ENCODE results near the gene SPTBN4. TPM values are rescaled to one million over a fixed set of nuclear protein-coding genes. Genes with fewer than 3 reads are reported as not detected.

SPTBN4 gene
- total and polyA plus RNA-seq, 10 of the 15 experiments (the other 5 are each of a cell fraction or from before 2014, with no cell fraction given): 0.04 to 1.1 (median 0.34) TPM; not detected in 1

DNA sequence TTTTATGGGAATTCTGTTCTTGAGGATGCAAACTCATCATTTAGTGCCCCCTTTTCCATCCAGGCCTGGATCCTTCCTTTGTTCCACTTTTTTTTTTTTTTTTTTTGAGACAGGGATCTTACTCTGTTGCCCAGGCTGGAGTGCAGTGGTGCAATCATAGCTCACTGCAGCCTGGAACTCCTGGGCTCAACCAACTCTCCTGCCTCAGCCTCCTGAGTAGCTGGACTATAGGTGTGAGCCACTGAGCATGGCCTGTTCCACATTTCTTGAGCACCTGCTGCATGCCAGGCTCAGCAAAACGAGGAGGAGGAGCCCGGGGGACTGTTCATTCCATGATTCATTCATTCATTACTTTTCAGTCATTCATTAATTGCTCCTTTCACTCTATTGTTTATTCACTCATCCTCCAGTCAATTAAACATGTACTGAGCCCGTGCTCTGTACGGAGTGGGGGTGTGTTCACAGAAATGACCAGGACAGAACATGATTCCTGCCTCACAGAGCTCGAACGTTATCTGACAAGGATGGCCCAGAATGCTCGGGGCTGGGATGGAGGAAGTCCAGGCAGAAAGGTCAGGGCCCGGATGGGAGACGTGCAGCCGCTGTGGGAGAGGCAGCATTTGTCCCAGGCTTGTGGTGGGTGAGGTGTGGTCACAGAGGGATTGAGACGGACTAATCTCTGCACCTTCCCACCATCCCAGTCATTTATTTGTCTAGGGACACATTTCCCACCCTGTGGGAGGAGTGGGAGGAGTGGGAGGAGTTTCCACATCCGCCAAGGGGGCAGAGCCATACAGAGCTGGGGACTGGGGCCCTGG is 58.6 kb downstream of the SPTBN4 start:
- H3K79me2 ChIP-seq (ENCODE audit: control insufficient read depth, insufficient read depth, low read length): no peaks in the 10 kb centered on the region
- no TSS peak for BruUV-seq (replicated peaks)
- FAIRE-seq (no peak), ATAC-seq (no peak), DNase-seq (ENCODE audit: low read depth, low spot score) (no peak)
- peaks cover 3% of the 10 kb centered on the region for H3K4me1 ChIP-seq (ENCODE audit: control insufficient read depth, insufficient read depth, low read length)
- ChIA-PET CTCF (interaction anchor here (0.9 to 1.7 kb wide), 4 partner anchors 24 to 109 kb away, joined by 3 to 5 read pairs (median 4); no protein-coding TSS in a partner anchor), SMC1A (ENCODE audit: uncharacterized antibody, unreplicated experiment) (no interaction called here), RAD21 (ENCODE audit: unreplicated experiment) (no interaction called here), POLR2A (interaction anchor here (0.7 kb wide), 2 partner anchors 58 to 307 kb away, joined by 3 read pairs; partner anchors contain the start of gene TTC9B)
- no peaks in the 10 kb centered on the region; a peak in 1 of 4 replicates for H3K27me3 ChIP-seq (replicated peaks in 1 of 2; ENCODE audit: control insufficient read depth in 2 of 2, insufficient read depth in 2 of 2, low read length in 1 of 2)
- H3K36me3 ChIP-seq (ENCODE audit: control insufficient read depth in 2 of 2, insufficient read depth in 2 of 2, low read length in 1 of 2): no peaks in the 10 kb centered on the region
- no peak overlapping the region for H3K27ac ChIP-seq (ENCODE audit: control insufficient read depth, insufficient read depth)
- no peak overlapping the region for H3K4me3 ChIP-seq
- intact Hi-C loops (cut with micrococcal nuclease; ENCODE audit: unreplicated experiment): no loop called here
- WGBS (ENCODE audit: insufficient coverage, insufficient replicate concordance, low lambda C conversion rate, missing lambda C conversion rate): 24% methylated on average over 12 of the region's 12 CpGs
- H3K9me3 ChIP-seq (replicated peaks; ENCODE audit: control insufficient read depth, insufficient read depth, low read length): no peaks in the 10 kb centered on the region
- H3K9ac ChIP-seq (ENCODE audit: control insufficient read depth, insufficient read depth, low read length): no peak overlapping the region
- H4K20me1 ChIP-seq (ENCODE audit: control insufficient read depth, insufficient read depth): no peaks in the 10 kb centered on the region
- H2AFZ ChIP-seq (ENCODE audit: control insufficient read depth, low read depth, low read length): no peak overlapping the region
- H3K4me2 ChIP-seq (ENCODE audit: control insufficient read depth, insufficient read depth): no peak overlapping the region
- in situ Hi-C loops (cut with MboI): no loop called here
- no peak for TF ChIP-seq MTA3 (IDR thresholded peaks at IDR 0.05; ENCODE audit: borderline replicate concordance, low read length)
- TF ChIP-seq NFYB (IDR thresholded peaks at IDR 0.05; ENCODE audit: insufficient read depth, low read depth, low read length): no peak
- no peak for TF ChIP-seq LARP7 (IDR thresholded peaks at IDR 0.05)
- TF ChIP-seq CEBPB (IDR thresholded peaks at IDR 0.05; ENCODE audit: borderline replicate concordance in 1 of 2, low read depth in 2 of 2, low read length in 2 of 2): no peak
- TF ChIP-seq MTA2 (IDR thresholded peaks at IDR 0.05; ENCODE audit: low read depth): no peak
- TF ChIP-seq CBX5 (IDR thresholded peaks at IDR 0.05; ENCODE audit: low read depth): no peak

DNA sequence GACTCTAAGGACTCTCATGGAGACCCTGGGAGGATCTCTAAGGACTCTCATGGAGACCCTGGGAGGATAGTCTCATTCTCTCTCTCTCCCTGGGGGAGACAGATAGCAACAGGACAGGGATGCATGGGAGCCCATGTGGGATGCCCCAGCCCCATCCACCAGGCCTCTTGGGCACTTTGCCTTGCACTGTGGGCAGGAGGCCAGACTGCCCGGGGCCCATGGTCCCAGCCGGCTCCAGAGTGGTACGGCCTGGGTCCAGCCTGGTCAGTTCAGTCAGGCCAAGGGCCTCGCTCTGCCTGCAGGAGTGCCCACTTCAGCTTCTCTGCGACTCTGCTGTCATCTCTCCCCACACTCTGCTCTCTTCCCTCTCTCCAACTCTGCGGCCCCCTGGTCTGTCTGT is 61.3 kb downstream of the SPTBN4 start:
- H3K9ac ChIP-seq (ENCODE audit: control insufficient read depth, insufficient read depth, low read length): no peak overlapping the region
- no peaks in the 10 kb centered on the region for H4K20me1 ChIP-seq (ENCODE audit: control insufficient read depth, insufficient read depth)
- FAIRE-seq (no peak), DNase-seq (ENCODE audit: low read depth, low spot score) (no peak), ATAC-seq (no peak)
- BruUV-seq (replicated peaks): no TSS peak
- 44% methylated on average over 6 of the region's 6 CpGs for WGBS (ENCODE audit: insufficient coverage, insufficient replicate concordance, low lambda C conversion rate, missing lambda C conversion rate)
- H3K4me2 ChIP-seq (ENCODE audit: control insufficient read depth, insufficient read depth): no peak overlapping the region
- H2AFZ ChIP-seq (ENCODE audit: control insufficient read depth, low read depth, low read length): no peak overlapping the region
- SMC1A ChIA-PET (ENCODE audit: uncharacterized antibody, unreplicated experiment): no interaction called here
- H3K27me3 ChIP-seq (replicated peaks in 1 of 2; ENCODE audit: control insufficient read depth in 2 of 2, insufficient read depth in 2 of 2, low read length in 1 of 2): no peaks in the 10 kb centered on the region; a peak in 1 of 4 replicates
- no peak overlapping the region for H3K27ac ChIP-seq (ENCODE audit: control insufficient read depth, insufficient read depth)
- no peaks in the 10 kb centered on the region for H3K36me3 ChIP-seq (ENCODE audit: control insufficient read depth in 2 of 2, insufficient read depth in 2 of 2, low read length in 1 of 2)
- H3K9me3 ChIP-seq (replicated peaks; ENCODE audit: control insufficient read depth, insufficient read depth, low read length): no peaks in the 10 kb centered on the region
- intact Hi-C loops (cut with micrococcal nuclease; ENCODE audit: unreplicated experiment): no loop called here
- no peak overlapping the region for H3K4me3 ChIP-seq
- H3K4me1 ChIP-seq (ENCODE audit: control insufficient read depth, insufficient read depth, low read length): peaks cover 3% of the 10 kb centered on the region
- in situ Hi-C loops (cut with MboI): no loop called here
- H3K79me2 ChIP-seq (ENCODE audit: control insufficient read depth, insufficient read depth, low read length): no peaks in the 10 kb centered on the region
- POLR2A ChIA-PET: no interaction called here
- CTCF ChIA-PET: interaction anchor here (0.7 kb wide), 1 partner anchor 75 kb away, joined by 3 read pairs; no protein-coding TSS in a partner anchor
- RAD21 ChIA-PET (ENCODE audit: unreplicated experiment): no interaction called here
- TF ChIP-seq, protein P1, sequence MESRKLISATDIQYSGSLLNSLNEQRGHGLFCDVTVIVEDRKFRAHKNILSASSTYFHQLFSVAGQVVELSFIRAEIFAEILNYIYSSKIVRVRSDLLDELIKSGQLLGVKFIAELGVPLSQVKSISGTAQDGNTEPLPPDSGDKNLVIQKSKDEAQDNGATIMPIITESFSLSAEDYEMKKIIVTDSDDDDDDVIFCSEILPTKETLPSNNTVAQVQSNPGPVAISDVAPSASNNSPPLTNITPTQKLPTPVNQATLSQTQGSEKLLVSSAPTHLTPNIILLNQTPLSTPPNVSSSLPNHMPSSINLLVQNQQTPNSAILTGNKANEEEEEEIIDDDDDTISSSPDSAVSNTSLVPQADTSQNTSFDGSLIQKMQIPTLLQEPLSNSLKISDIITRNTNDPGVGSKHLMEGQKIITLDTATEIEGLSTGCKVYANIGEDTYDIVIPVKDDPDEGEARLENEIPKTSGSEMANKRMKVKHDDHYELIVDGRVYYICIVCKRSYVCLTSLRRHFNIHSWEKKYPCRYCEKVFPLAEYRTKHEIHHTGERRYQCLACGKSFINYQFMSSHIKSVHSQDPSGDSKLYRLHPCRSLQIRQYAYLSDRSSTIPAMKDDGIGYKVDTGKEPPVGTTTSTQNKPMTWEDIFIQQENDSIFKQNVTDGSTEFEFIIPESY (IDR thresholded peaks at IDR 0.05): no peak
- TF ChIP-seq, protein P2, sequence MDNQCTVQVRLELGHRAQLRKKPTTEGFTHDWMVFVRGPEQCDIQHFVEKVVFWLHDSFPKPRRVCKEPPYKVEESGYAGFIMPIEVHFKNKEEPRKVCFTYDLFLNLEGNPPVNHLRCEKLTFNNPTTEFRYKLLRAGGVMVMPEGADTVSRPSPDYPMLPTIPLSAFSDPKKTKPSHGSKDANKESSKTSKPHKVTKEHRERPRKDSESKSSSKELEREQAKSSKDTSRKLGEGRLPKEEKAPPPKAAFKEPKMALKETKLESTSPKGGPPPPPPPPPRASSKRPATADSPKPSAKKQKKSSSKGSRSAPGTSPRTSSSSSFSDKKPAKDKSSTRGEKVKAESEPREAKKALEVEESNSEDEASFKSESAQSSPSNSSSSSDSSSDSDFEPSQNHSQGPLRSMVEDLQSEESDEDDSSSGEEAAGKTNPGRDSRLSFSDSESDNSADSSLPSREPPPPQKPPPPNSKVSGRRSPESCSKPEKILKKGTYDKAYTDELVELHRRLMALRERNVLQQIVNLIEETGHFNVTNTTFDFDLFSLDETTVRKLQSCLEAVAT (IDR thresholded peaks at IDR 0.05): no peak
- TF ChIP-seq, protein P3, sequence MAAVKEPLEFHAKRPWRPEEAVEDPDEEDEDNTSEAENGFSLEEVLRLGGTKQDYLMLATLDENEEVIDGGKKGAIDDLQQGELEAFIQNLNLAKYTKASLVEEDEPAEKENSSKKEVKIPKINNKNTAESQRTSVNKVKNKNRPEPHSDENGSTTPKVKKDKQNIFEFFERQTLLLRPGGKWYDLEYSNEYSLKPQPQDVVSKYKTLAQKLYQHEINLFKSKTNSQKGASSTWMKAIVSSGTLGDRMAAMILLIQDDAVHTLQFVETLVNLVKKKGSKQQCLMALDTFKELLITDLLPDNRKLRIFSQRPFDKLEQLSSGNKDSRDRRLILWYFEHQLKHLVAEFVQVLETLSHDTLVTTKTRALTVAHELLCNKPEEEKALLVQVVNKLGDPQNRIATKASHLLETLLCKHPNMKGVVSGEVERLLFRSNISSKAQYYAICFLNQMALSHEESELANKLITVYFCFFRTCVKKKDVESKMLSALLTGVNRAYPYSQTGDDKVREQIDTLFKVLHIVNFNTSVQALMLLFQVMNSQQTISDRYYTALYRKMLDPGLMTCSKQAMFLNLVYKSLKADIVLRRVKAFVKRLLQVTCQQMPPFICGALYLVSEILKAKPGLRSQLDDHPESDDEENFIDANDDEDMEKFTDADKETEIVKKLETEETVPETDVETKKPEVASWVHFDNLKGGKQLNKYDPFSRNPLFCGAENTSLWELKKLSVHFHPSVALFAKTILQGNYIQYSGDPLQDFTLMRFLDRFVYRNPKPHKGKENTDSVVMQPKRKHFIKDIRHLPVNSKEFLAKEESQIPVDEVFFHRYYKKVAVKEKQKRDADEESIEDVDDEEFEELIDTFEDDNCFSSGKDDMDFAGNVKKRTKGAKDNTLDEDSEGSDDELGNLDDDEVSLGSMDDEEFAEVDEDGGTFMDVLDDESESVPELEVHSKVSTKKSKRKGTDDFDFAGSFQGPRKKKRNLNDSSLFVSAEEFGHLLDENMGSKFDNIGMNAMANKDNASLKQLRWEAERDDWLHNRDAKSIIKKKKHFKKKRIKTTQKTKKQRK (IDR thresholded peaks at IDR 0.05; ENCODE audit: low read depth, low read length): no peak
